Amygdala (tissue), 56 donors: ENCODE measurements around the gene HECW1.
A peak's percentile ranks its signal among the peaks of the same experiment; 100 is the strongest.
"Not testable (repeated sequence)": the region's sequence is repeated elsewhere in the genome, so short reads cannot be mapped to it uniquely, and the experiment has no call there.

Source experiments
- DNase-seq, 56 donors: peaks; one replicate each; lab custom pipeline; 2025; lab: John Stamatoyannopoulos, UW

The HECW1 gene

GRCh38 chr7:43112459-43112940 lies at the start of gene HECW1:
HECW1 (plus strand) TSS chr7:43112647; CDS start chr7:43243906, 131,259 bp downstream.
- peak in 33 of 56 donors; percentile 9 to 64 (median 36) for DNase-seq

- no peak for DNase-seq
Measured at GRCh38 chr7:43071604-43072003, 40.8 kb upstream of the HECW1 start.

- no peak for DNase-seq
Measured at GRCh38 chr7:43072530-43072929, 39.9 kb upstream of the HECW1 start.

- not testable (repeated sequence) for DNase-seq
Measured at GRCh38 chr7:43073811-43074210, 38.6 kb upstream of the HECW1 start.

GRCh38 chr7:43076189-43076605 lies 36.2 kb upstream of the HECW1 start:
- DNase-seq: no peak

- no peak for DNase-seq
Measured at GRCh38 chr7:43076606-43077005, 35.8 kb upstream of the HECW1 start.

GRCh38 chr7:43077285-43077684 lies 35.2 kb upstream of the HECW1 start:
- DNase-seq: no peak

GRCh38 chr7:43077732-43078391 lies 34.6 kb upstream of the HECW1 start:
- DNase-seq: no peak

- DNase-seq: no peak
Measured at GRCh38 chr7:43078794-43079193, 33.7 kb upstream of the HECW1 start.

GRCh38 chr7:43081603-43082002 lies 30.8 kb upstream of the HECW1 start:
- DNase-seq: no peak

GRCh38 chr7:43083106-43083505 lies 29.3 kb upstream of the HECW1 start:
- DNase-seq: no peak

- DNase-seq: no peak
Measured at GRCh38 chr7:43085017-43085416, 27.4 kb upstream of the HECW1 start.

- DNase-seq: no peak
Measured at GRCh38 chr7:43085992-43086391, 26.5 kb upstream of the HECW1 start.

- DNase-seq: no peak
Measured at GRCh38 chr7:43092819-43093218, 19.6 kb upstream of the HECW1 start.

- no peak for DNase-seq
Measured at GRCh38 chr7:43096875-43097274, 15.6 kb upstream of the HECW1 start.

- DNase-seq: no peak
Measured at GRCh38 chr7:43099750-43100149, 12.7 kb upstream of the HECW1 start.

- no peak for DNase-seq
Measured at GRCh38 chr7:43104874-43105520, 7.5 kb upstream of the HECW1 start.

GRCh38 chr7:43105521-43106120 lies 6.8 kb upstream of the HECW1 start:
- DNase-seq: peak in 1 of 56 donors; percentile 28

GRCh38 chr7:43108255-43109011 lies 4.0 kb upstream of the HECW1 start:
- DNase-seq: peak in 24 of 56 donors; percentile 2 to 63 (median 18)

- no peak for DNase-seq
Measured at GRCh38 chr7:43110791-43111535, 1.5 kb upstream of the HECW1 start.
